Measurements from ENCODE around the gene HSPA4. TPM values are rescaled to one million over a fixed set of nuclear protein-coding genes. Genes with fewer than 3 reads are reported as not detected.

HSPA4 gene
- total and polyA plus RNA-seq, 7 donors, result 41.2 to 154 (median 108) TPM

DNA sequence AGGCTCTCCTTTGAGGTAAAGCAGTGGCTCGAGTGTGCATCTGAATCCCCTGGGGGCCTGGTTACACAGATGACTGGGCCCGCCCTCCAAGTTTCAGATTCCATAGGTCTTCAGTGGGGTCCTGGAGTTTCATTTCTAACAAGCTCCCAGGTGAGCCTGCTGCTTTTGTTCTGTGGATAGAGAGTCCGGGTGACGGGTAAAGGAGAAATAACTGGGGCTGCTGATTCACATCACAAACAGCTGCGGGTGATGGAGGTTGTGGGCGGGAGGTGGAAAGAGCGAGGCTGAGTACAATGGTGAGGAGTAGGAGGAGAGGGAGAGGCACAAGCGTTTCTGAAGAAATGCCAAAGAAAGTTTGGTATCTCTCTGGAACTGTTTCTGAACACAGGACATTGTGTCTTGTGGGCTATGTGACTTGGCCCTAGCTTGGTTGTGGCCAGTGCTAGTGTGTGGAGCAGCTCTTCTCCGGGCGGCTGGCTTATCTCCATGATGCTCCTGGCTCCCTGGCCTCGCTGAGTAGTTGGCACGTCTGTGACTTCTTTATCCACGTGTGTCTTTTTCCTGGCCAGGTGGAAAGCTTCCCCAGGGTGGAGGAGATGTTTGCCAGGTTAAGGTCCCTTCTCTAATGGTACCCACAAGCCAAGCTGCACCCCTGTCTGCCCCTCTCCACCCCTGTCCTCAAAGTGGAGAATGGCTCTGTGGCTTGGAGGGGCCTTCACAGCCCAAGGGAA, 61.7 kb downstream of the HSPA4 start:
- no peaks in the 10 kb centered on the region for H3K9me3 ChIP-seq
- no peaks in the 10 kb centered on the region for H3K27me3 ChIP-seq (ENCODE audit: insufficient read depth in 3 of 3, low read length in 2 of 3)
- TF ChIP-seq, protein P1, sequence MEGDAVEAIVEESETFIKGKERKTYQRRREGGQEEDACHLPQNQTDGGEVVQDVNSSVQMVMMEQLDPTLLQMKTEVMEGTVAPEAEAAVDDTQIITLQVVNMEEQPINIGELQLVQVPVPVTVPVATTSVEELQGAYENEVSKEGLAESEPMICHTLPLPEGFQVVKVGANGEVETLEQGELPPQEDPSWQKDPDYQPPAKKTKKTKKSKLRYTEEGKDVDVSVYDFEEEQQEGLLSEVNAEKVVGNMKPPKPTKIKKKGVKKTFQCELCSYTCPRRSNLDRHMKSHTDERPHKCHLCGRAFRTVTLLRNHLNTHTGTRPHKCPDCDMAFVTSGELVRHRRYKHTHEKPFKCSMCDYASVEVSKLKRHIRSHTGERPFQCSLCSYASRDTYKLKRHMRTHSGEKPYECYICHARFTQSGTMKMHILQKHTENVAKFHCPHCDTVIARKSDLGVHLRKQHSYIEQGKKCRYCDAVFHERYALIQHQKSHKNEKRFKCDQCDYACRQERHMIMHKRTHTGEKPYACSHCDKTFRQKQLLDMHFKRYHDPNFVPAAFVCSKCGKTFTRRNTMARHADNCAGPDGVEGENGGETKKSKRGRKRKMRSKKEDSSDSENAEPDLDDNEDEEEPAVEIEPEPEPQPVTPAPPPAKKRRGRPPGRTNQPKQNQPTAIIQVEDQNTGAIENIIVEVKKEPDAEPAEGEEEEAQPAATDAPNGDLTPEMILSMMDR (IDR thresholded peaks at IDR 0.05), result no peak
- DNase-seq, result no peak
- intact Hi-C loops (cut with DNase I), result loop anchor here (5.0 to 10.0 kb wide), 4 partner anchors 141 to 829 kb away; partner anchors contain the start of gene FSTL4 (in 1 of the 2)
- peak overlapping the region; percentile 41 for H3K27ac ChIP-seq
- no peak overlapping the region for H3K4me3 ChIP-seq
- peaks cover 42% of the 10 kb centered on the region for H3K4me1 ChIP-seq
- H3K36me3 ChIP-seq (ENCODE audit: insufficient read depth in 1 of 2, low read depth in 1 of 2), result no peaks in the 10 kb centered on the region
- 47 to 72% (median 54%) methylated on average over 13 of the region's 13 CpGs for WGBS, 3 donors
- peak; percentile 15 to 64 (median 50) for ATAC-seq

DNA sequence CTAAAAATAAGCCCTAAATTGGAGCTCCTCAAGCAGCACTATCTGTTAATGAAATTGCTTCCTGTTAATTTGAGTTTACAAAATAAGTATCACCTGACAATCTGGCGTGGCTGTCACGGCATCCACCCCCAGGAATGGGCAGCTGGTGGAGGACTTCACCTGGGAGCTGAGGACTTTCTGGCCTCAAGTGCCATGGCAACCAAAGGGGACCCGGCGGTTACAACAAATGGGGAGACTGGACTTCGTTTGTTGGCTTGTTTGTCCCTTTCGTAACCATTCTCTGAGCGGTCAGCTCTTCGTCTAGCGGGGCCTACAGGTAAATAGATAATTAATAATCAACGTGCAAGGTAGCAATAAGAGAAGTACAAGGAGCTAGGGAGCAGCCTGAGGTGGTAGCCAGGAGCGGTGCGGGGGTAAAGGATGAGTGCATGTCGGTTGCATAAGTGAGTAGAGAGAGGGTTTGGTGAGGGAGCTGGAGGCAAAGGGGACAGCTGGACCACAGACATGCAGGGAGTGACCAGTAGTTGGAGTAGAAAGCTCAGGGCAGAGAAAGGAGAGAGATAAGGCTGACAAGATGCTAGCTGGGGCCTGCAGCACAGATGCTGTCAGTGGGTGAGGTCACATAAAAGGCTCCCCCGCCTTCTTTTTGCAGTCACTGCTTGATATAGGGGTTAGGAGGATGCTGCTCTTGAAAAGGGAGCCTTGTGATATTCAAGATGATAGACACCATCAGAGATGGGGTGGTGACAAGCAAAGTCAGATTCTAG, 62.5 kb downstream of the HSPA4 start:
- intact Hi-C loops (cut with DNase I), result loop anchor here (5.0 to 10.0 kb wide), 4 partner anchors 140 to 828 kb away; partner anchors contain the start of gene FSTL4 (in 1 of the 2)
- DNase-seq, result no peak
- no peak overlapping the region for H3K27ac ChIP-seq

DNA sequence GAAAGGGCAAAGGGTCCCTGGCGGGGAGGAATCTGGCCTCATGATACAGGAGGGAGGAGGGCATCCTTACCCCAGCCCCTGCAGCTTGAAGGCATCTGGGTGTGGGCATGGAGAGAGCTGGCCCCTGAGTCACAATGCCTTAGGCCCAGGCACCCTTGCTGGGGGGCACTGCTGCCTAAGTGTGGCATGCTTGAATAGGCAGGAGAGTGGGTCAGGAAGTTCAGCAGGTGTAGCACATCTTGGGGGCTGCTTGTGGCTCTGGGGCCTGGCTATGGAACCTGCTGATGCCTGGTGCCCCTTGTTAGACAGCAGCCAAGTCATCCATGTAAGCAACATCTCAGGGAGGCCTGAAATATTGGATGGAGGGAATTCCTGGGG, 63.1 kb downstream of the HSPA4 start:
- Histone ChIP-seq H3K27ac (no peak overlapping the region), H3K36me3 (ENCODE audit: insufficient read depth in 1 of 2, low read depth in 1 of 2) (no peaks in the 10 kb centered on the region), H3K9me3 (no peaks in the 10 kb centered on the region), H3K27me3 (ENCODE audit: insufficient read depth in 3 of 3, low read length in 2 of 3) (no peaks in the 10 kb centered on the region), H3K4me1 (peaks cover 51% of the 10 kb centered on the region), H3K4me3 (no peak overlapping the region)
- TF ChIP-seq, protein P1 (IDR thresholded peaks at IDR 0.05), result no peak
- WGBS, 3 donors, result 100% methylated on average over 1 of the region's 1 CpG
- ATAC-seq, result no peak
- no peak for DNase-seq
- intact Hi-C loops (cut with DNase I), result loop anchor here (5.0 to 10.0 kb wide), 4 partner anchors 140 to 827 kb away; partner anchors contain the start of gene FSTL4 (in 1 of the 2)

More for the DNA sequence above, 62.5 kb downstream of the HSPA4 start:
- peaks cover 49% of the 10 kb centered on the region for H3K4me1 ChIP-seq
- no peak for ATAC-seq
- no peak overlapping the region for H3K4me3 ChIP-seq
- H3K27me3 ChIP-seq (ENCODE audit: insufficient read depth in 3 of 3, low read length in 2 of 3), result no peaks in the 10 kb centered on the region
- TF ChIP-seq, protein P1 (IDR thresholded peaks at IDR 0.05), result no peak
- no peaks in the 10 kb centered on the region for H3K9me3 ChIP-seq
- WGBS, 3 donors, result 92 to 96% (median 93%) methylated on average over 14 of the region's 14 CpGs
- H3K36me3 ChIP-seq (ENCODE audit: insufficient read depth in 1 of 2, low read depth in 1 of 2), result no peaks in the 10 kb centered on the region

DNA sequence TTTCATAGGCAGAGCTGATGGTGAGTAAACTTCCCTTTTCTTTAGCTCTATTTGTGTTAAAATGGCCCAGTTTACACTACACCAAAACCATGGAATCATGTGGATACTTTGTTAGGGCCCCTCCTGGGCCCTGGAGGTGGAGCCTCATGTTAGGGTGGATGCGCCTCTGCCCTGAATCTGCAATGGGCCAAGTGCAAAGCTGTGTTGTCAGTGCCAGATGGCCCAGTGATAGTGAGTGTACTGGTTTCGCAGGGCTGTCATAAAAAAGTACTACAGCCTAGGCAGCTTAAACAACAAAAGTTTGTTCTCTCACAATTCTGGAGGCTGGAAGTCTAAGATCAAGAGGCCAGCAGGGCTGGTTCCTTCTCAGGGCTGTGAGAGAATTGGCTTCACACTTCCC, 64.8 kb downstream of the HSPA4 start:
- intact Hi-C loops (cut with DNase I), result loop anchor here (10.0 kb wide), 3 partner anchors 138 to 498 kb away; partner anchors contain the start of gene FSTL4 (in 1 of the 2)
- ATAC-seq, result no peak
- Histone ChIP-seq H3K36me3 (ENCODE audit: insufficient read depth in 1 of 2, low read depth in 1 of 2) (no peaks in the 10 kb centered on the region), H3K27me3 (ENCODE audit: insufficient read depth in 3 of 3, low read length in 2 of 3) (no peaks in the 10 kb centered on the region), H3K4me1 (peaks cover 62% of the 10 kb centered on the region), H3K4me3 (no peak overlapping the region), H3K9me3 (no peaks in the 10 kb centered on the region), H3K27ac (peak overlapping the region; percentile 52)
- 61 to 89% (median 66%) methylated on average over 2 of the region's 2 CpGs for WGBS, 3 donors
- TF ChIP-seq, protein P1 (IDR thresholded peaks at IDR 0.05), result no peak
- DNase-seq, result no peak

Data from psoas muscle (tissue), 8 donors.